ENCODE data around the gene PPP2R3A.

PPP2R3A gene

GRCh38 chr3:135967867-135968266 is 2.3 kb downstream of the PPP2R3A start:
- DNase-seq (ENCODE audit: low spot score), result no peak

GRCh38 chr3:135970506-135971116 is 5.1 kb downstream of the PPP2R3A start:
- DNase-seq (ENCODE audit: low spot score), result no peak

GRCh38 chr3:135973841-135974240 is 8.3 kb downstream of the PPP2R3A start:
- no peak for DNase-seq (ENCODE audit: low spot score)

DNA sequence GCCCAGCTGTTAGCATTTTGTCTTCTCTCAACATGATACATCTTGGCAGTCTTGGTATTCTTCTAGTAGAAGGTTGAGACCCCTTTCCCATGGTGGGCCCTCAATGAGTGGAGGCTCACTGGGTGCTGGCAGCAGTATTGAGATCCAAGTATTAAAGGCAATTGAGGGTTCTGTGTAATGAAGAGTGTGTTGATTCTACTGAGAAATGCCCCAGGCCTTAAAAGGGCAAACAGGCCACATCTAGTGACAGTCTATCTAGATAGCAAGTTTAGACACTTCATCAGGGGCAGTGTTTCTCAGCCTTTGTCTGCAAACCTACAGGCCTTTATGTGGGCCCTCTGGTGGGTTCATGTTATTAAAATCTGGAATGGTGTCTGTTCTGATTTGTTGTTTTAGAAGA is 9.5 kb downstream of the PPP2R3A start:
- no peak for DNase-seq (ENCODE audit: low spot score)

DNA sequence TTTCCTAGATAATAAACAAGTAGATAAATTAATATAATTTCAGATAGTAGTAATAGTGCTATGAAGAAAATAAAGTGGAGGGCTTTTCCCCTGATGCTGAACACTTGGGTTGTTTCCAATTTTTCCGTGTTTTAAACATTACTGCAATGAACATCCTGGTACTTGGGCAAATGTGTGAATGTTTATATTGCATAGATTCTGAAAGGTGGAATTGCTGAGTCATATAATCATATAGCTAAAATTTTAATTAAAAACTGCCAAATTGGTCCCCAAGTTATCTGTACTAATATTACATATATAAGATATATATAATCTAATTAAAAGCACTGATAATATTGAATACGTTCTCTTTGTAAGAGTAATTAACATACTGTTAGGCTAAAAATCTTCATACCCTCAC is 10.0 kb downstream of the PPP2R3A start:
- DNase-seq (ENCODE audit: low spot score), result no peak

DNA sequence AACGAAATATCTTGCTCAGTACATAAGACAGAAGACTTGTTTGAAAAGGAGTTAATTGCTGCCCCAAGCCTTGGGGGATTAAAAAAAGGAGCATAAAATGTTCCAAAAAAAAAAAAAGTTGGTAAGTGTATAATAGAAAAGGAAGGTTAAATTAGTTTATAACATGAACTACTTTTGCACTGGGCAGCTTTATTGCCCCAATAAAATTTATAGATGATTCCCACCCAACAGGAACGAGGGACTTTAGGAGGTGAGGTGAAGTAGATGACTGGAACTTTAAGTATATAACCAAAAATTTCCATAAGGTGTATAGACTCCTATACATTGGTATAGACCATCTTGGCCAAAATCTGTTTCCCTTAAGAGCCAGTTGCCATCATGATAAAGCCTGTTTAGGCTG is 14.8 kb downstream of the PPP2R3A start:
- DNase-seq (ENCODE audit: low spot score), result no peak

DNA sequence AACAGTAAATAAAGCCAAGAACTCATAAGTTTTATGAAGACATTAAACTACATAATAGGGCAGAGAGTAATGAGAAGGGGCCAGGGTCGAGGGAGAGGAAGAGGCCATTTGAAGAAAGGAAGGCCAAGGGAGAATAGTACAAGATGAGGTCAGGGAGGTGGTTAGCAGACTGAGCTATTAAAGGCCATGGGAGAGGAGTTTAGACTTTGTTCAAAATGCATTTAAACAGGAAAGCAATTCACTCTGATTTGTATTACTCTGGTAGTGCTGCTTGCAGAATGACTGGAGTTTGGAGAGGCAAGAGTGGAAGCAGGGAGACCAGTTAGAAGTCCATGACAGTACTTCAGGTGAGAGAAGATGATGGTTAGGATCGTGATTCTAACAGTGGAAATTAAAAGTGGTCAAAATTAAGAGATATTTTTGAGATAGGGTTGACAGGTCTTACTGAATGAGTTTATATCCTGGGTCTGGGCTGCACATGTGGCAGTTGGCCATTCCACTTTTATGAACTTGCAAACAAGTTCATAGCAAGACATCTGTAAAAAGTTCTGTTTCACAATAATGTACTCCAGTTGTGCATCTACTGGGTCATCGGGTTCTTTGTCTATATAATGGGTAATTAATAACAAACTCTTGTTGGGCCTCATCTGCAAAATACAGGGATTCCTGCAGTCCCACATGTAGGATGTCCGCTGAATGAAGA is 16.3 kb downstream of the PPP2R3A start:
- DNase-seq (ENCODE audit: low spot score), result no peak

GRCh38 chr3:135982404-135982761 is 16.9 kb downstream of the PPP2R3A start:
- no peak for DNase-seq (ENCODE audit: low spot score)

DNA sequence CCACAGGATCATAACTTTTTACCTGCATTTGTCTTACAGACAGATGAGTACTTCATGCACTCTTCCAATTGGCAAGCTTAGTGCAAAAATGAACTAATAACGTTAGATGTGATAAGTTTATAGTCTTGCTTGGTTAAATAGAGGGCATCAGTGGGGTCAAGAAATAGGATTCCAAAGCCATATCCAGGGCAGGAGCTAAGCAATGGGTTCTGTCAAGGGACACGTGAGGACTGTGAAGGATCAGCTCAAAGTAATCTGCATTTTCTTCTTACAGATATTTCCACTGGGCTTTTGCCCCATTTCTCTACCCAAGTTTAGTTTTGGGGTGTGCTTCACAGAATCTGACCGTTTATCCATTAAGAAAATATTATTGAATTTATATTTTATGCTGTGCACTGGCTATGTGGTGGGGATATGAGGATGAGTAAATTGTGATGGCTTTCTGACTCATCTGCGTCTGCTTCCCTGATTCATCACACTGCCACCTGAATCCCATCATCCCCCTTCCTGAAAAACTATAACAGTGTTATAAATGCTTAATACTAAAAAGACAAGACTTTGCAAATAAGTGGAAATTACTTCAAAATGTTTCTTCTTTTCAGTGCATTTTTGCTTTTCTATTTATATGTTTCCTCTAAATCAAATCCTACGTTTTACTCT is 17.5 kb downstream of the PPP2R3A start:
- DNase-seq (ENCODE audit: low spot score), result peak; percentile 73

DNA sequence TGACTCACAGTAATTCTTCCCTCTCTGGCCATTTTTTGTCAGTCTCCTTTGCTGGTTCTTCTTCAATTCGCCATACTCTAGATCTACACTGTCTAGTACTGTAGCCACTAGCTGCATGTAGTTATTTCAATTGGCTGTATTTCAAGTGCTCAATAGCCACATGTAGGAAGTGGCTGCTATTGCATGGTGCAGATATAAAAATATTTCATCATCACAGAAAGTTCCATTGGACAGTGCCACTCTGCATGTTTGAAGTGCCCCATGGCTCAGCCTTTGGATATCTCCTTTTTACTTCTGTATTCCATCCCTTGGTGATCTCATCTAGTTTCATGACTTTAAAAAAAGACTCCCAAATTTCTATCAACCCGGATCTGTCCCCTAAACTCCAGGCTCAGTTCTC is 22.1 kb downstream of the PPP2R3A start:
- no peak for DNase-seq (ENCODE audit: low spot score)

- no peak for DNase-seq (ENCODE audit: low spot score)
Observed at GRCh38 chr3:135989242-135989641, 23.7 kb downstream of the PPP2R3A start.

- DNase-seq (ENCODE audit: low spot score), result no peak
Observed at GRCh38 chr3:135990903-135991302, 25.4 kb downstream of the PPP2R3A start.

GRCh38 chr3:135991621-135992020 is 26.1 kb downstream of the PPP2R3A start:
- no peak for DNase-seq (ENCODE audit: low spot score)

GRCh38 chr3:135992072-135992471 is 26.5 kb downstream of the PPP2R3A start:
- DNase-seq (ENCODE audit: low spot score), result peak; percentile 75

DNA sequence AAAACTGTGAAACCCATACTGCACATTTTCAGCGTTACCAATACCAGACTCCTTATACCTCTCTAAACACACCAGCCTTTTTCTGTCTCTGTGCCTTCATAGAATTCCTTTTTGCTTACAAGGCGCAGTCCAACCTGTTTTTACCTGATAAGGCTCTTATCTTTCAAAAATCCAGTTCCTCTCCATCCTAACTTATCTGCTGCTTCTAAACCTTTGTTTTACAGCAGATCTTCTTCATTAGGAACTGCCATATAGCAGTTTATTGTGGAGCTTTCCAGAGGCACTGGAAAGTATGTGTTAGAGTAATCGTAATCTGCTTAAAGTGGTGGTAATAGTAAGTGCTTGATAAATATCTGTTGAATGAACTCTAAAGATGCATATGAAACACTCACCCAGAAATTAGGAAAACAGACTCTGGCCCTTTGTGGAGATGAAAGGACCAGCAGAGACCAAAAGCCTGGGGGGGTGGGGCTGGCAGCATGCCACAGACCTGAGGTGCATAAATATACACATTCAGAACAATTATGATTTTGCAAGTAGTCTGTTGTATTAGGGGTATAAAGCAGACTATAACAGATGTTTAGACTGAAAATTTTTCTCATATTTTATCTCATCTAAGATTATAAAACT is 29.3 kb downstream of the PPP2R3A start:
- no peak for DNase-seq (ENCODE audit: low spot score)

DNA sequence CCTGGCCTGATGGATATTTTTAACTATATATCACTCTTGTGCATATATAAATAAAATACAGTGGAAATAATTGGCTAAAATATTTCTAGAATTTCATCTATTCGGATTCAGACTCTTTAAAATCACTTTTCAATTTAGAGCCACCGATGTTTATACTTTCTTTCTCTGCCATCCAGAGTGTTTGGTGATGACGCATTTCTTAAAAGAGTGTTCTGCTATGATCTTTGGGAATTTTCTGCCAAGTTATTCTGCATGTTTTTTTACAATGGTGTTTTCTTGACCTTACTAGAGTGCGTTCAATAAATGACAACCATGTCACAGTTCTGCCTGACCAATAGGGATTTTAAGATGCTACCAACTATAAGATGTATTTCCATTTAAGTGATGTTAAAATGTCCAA is 30.2 kb downstream of the PPP2R3A start:
- DNase-seq (ENCODE audit: low spot score), result no peak

DNA sequence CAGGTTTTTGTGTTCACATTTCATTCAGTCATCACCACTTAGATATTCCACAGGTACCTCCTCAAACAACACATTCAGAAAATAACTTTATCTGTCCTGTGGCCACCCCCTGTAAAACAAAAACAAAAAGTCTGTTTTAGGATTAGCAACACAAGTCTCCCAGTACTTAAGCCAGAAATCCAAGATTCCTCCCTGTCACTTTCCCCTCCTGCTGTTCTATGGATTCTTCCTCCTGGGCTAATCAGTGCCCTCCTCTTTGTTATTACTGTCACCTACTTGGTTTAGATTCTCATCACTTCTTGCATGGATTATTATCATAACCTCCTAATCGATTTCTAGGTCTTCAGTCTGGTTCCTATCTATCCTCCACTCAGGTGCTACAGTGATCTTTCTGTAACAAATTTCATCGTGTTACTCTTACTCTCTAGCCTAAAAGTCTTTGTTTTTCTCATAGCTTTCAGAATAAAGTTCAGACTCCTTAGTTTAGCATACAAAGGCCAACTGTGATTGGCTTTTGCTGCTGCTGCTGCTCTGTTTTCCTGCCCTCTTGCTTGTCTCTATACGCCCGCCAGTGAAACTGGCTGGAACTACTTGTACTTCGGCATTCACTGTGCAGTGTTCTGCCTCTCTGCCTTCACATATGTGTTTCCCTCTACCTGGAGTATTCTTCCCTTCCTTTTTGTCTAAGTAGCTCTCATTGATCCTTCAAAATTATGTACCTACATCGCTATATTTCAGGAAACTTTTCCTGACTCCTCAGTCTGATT is 32.2 kb downstream of the PPP2R3A start:
- no peak for DNase-seq (ENCODE audit: low spot score)

- DNase-seq (ENCODE audit: low spot score), result no peak
Observed at GRCh38 chr3:136008221-136008620, 42.7 kb downstream of the PPP2R3A start.

DNA sequence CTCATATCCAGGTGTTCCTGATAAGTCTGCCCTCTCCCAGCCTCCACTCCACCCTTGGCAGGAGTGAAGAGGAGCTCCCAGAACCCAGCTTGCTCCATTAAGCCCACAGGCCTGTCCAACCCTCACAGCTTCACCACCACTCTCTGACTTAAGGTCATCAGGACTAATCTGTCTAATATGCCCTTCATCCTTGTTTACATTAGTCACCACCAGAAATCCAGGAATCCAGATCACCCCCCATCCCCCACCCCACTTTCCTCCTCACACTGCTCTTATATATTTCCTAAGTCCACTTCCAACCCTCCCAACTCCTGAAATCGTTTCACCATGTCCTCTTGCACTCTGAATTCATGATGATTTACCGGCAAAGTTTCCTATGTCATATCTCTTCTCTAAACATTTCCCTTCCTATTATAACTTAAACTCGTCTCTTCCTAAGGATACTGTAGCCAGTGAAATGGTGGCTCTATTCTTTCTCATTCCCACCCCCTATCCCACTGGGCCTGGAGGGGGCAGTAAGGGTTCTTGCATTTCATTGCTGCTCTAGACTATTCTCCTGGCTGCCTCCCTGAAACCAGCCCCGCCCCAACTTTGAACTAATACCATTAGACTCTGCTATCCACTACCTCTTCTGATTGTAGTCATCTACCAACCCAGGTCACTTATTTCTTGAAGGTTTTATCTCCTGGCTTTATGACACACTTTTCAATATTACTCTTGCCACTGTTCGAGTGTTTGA is 43.4 kb downstream of the PPP2R3A start:
- DNase-seq (ENCODE audit: low spot score), result no peak

DNA sequence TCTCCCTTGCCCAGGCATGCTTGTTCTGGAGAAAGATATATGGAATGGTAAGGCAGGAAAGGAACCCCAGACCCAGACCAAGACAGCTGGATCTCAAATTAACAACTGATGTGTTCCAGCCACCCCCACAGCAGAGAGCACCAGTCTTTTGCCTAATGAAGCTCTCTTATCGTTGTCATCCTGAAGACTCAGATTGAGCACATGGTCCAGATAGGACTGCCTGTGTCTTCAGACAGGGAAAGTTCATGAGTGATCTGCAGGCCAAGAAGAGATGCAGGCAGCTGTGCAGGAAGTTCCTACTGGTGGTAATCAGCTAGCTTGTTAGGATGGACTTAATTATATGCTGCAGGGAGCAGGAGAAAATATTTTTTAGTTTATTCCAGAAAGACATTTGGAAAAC is 53.3 kb downstream of the PPP2R3A start:
- DNase-seq (ENCODE audit: low spot score), result no peak

- no peak for DNase-seq (ENCODE audit: low spot score)
Observed at GRCh38 chr3:136021803-136022202, 56.3 kb downstream of the PPP2R3A start.

All from RKO (cell line).